Fibroblast of skin of left biceps (primary cell): ENCODE measurements around the gene KIF18A.
"Not testable (repeated sequence)": the region's sequence is repeated elsewhere in the genome, so short reads cannot be mapped to it uniquely, and the experiment has no call there.

Source experiments
- DNase-seq, 2 experiments: peaks; one replicate each; pipeline ENCODE4 v3.0.0-alpha.2; 2013; ENCODE audit warnings: low read depth in 2 of 2

The KIF18A gene

GRCh38 chr11:28106353-28107043 is 1.5 kb downstream of the KIF18A start:
- DNase-seq, result no peak

GRCh38 chr11:28105869-28106268 is 2.1 kb downstream of the KIF18A start:
- DNase-seq, result no peak

GRCh38 chr11:28104984-28105383 is 3.0 kb downstream of the KIF18A start:
- DNase-seq, result no peak

GRCh38 chr11:28104425-28104824 is 3.5 kb downstream of the KIF18A start:
- DNase-seq, result no peak

- DNase-seq, result not testable (repeated sequence)
Measured at GRCh38 chr11:28102300-28102699, 5.7 kb downstream of the KIF18A start.

- no peak for DNase-seq
Measured at GRCh38 chr11:28100665-28101064, 7.3 kb downstream of the KIF18A start.

GRCh38 chr11:28099715-28100114 is 8.2 kb downstream of the KIF18A start:
- DNase-seq, result no peak

GRCh38 chr11:28098257-28098656 is 9.7 kb downstream of the KIF18A start:
- DNase-seq, result no peak

- no peak for DNase-seq
Measured at GRCh38 chr11:28092786-28093185, 15.2 kb downstream of the KIF18A start.

- DNase-seq, result peak; percentile 34 to 40
Measured at GRCh38 chr11:28090052-28090749, 17.8 kb downstream of the KIF18A start.

- no peak for DNase-seq
Measured at GRCh38 chr11:28089378-28089777, 18.6 kb downstream of the KIF18A start.

GRCh38 chr11:28087693-28088092 is 20.3 kb downstream of the KIF18A start:
- DNase-seq, result not testable (repeated sequence)

- DNase-seq, result not testable (repeated sequence)
Measured at GRCh38 chr11:28087192-28087591, 20.8 kb downstream of the KIF18A start.

GRCh38 chr11:28086569-28086968 is 21.4 kb downstream of the KIF18A start:
- peak; percentile 67 to 72 for DNase-seq

- DNase-seq, result no peak
Measured at GRCh38 chr11:28083118-28083517, 24.8 kb downstream of the KIF18A start.

- no peak for DNase-seq
Measured at GRCh38 chr11:28077521-28077920, 30.4 kb downstream of the KIF18A start.

GRCh38 chr11:28072321-28072720 is 35.6 kb downstream of the KIF18A start:
- peak; percentile 55 to 63 for DNase-seq

GRCh38 chr11:28071305-28071704 is 36.7 kb downstream of the KIF18A start:
- DNase-seq, result no peak

- DNase-seq, result peak in 1 of 2 experiments; percentile 28
Measured at GRCh38 chr11:28058333-28058732, 49.6 kb downstream of the KIF18A start.

GRCh38 chr11:28054821-28055220 is 53.1 kb downstream of the KIF18A start:
- DNase-seq, result peak; percentile 32 to 33

GRCh38 chr11:28049338-28050216 is 58.4 kb downstream of the KIF18A start:
- peak; percentile 57 to 59 for DNase-seq

- no peak for DNase-seq
Measured at GRCh38 chr11:28048812-28049211, 59.1 kb downstream of the KIF18A start.
